MCF 10A (cell line): Measurements from ENCODE around the gene AHNAK. TPM values are rescaled to one million over a fixed set of nuclear protein-coding genes. Genes with fewer than 3 reads are reported as not detected.
A peak's percentile ranks its signal among the peaks of the same experiment; 100 is the strongest.

Experiments
- BruUV-seq: library from RNA; stranded (reverse); fragments of 400-500 nt; replicated peaks from 2 replicates; lab custom pipeline; 2021; lab: Mats Ljungman, UMichigan
- CTCF ChIA-PET: fragments of 300-600 bp; sonication (Branson Sonifier 250); formaldehyde crosslinking; extraction: SDS; loops from one replicate; lab custom pipeline; 2021; ENCODE audit warnings: antibody characterized with exemption, inconsistent platforms; lab: Yijun Ruan, JAX
- POLR2A ChIA-PET: fragments of 300-600, 350-650 bp; sonication (Branson Sonifier 250); formaldehyde crosslinking; extraction: SDS; loops from one replicate; lab custom pipeline; 2020; ENCODE audit warnings: antibody characterized with exemption, inconsistent platforms; lab: Yijun Ruan, JAX
- DNase-seq: peaks from one replicate; pipeline ENCODE4 v3.0.0-alpha.2; 2018; ENCODE audit not compliant: unreplicated experiment
- H3K27ac Mint-ChIP-seq: one replicate; pipeline ENCODE4 v1.8.0; 2022; ENCODE audit warnings: mild to moderate bottlenecking, low read depth, mixed read lengths; ENCODE audit not compliant: unreplicated experiment
- H3K27me3 Mint-ChIP-seq: one replicate; pipeline ENCODE4 v1.8.0; 2022; ENCODE audit warnings: mixed read lengths; ENCODE audit not compliant: insufficient read depth, unreplicated experiment
- H3K36me3 Mint-ChIP-seq: one replicate; pipeline ENCODE4 v1.8.0; 2022; ENCODE audit warnings: mild to moderate bottlenecking, moderate library complexity, mixed read lengths; ENCODE audit not compliant: insufficient read depth, unreplicated experiment
- H3K4me1 Mint-ChIP-seq: one replicate; pipeline ENCODE4 v1.8.0; 2022; ENCODE audit warnings: mixed read lengths; ENCODE audit not compliant: insufficient read depth, unreplicated experiment
- H3K4me3 Mint-ChIP-seq: one replicate; pipeline ENCODE4 v1.8.0; 2022; ENCODE audit warnings: mild to moderate bottlenecking, moderate library complexity, mixed read lengths; ENCODE audit not compliant: unreplicated experiment
- H3K9me3 Mint-ChIP-seq: one replicate; pipeline ENCODE4 v1.8.0; 2022; ENCODE audit warnings: mixed read lengths; ENCODE audit not compliant: unreplicated experiment
- intact Hi-C: fragments of 100-400 bp; cut with micrococcal nuclease; formaldehyde crosslinking; loops from 2 replicates; pipeline ENCODE4 v1.14.1; 2022
- total RNA-seq: library from RNA; stranded (reverse); gene quantifications from 2 replicates; pipeline ENCODE4 v1.2.3, GENCODE V29; 2022
- TF ChIP-seq, protein P1 (sequence below): fragments of 200-600 bp; IDR thresholded peaks from one replicate; pipeline ENCODE4 v1.8.0; 2022; ENCODE audit warnings: antibody characterized with exemption, mild to moderate bottlenecking; ENCODE audit not compliant: unreplicated experiment

Gene AHNAK
- total RNA-seq, 1 experiment from 2014 or later, result 429 TPM

DNA sequence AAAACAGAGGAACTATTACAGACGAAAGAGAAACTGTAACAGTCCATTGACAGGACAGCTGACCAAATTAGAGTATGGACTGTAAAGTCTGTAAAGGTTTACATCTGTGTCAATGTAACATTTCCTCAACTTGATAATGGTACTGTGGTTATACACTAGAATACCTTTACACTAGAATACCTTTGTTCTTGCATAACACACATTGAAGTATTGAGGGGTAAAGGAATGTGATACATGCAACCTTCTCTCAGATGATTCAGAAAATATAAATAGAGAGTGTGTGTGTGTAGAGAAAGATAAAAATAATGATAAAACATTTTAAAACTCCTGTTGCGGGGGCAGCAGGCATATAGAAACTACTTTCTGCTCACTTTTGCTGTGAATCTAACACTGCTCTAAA is 32.6 kb upstream of the AHNAK start:
- no TSS peak for BruUV-seq
- no peak overlapping the region for H3K27ac Mint-ChIP-seq
- CTCF ChIA-PET, result no interaction called here
- H3K27me3 Mint-ChIP-seq, result no peaks in the 10 kb centered on the region
- H3K9me3 Mint-ChIP-seq, result no peaks in the 10 kb centered on the region
- no peak for DNase-seq
- H3K4me1 Mint-ChIP-seq, result peaks cover 13% of the 10 kb centered on the region
- intact Hi-C loops, result no loop called here
- POLR2A ChIA-PET, result interaction anchor here (0.7 to 4.6 kb wide), 3 partner anchors 12 to 1696 kb away, joined by 4 to 22 read pairs (median 4); partner anchors contain the start of gene TUT1
- peaks cover 69% of the 10 kb centered on the region for H3K36me3 Mint-ChIP-seq
- H3K4me3 Mint-ChIP-seq, result no peak overlapping the region
- TF ChIP-seq, protein P1, sequence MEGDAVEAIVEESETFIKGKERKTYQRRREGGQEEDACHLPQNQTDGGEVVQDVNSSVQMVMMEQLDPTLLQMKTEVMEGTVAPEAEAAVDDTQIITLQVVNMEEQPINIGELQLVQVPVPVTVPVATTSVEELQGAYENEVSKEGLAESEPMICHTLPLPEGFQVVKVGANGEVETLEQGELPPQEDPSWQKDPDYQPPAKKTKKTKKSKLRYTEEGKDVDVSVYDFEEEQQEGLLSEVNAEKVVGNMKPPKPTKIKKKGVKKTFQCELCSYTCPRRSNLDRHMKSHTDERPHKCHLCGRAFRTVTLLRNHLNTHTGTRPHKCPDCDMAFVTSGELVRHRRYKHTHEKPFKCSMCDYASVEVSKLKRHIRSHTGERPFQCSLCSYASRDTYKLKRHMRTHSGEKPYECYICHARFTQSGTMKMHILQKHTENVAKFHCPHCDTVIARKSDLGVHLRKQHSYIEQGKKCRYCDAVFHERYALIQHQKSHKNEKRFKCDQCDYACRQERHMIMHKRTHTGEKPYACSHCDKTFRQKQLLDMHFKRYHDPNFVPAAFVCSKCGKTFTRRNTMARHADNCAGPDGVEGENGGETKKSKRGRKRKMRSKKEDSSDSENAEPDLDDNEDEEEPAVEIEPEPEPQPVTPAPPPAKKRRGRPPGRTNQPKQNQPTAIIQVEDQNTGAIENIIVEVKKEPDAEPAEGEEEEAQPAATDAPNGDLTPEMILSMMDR, result no peak

DNA sequence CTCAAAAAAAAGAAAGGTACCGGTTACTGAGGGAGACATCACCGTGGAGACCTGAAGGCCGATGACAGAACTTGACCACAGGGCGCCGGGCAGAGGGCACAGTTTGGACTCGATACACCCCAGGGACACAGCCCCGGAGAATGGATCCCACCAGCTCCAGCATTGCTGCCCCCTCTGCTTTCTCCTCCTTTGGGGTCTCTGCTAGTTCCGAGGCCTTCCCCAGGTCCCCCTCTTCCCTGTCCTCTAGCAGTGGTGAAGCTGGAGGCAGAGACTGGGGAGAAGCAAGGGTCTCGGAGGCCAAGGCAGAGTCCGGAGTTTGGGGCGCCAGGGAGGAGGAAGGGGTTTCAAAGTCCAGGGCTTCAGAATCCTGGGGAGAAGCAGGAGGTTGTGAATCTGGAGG is 31.9 kb upstream of the AHNAK start:
- H3K27ac Mint-ChIP-seq, result no peak overlapping the region
- peaks cover 68% of the 10 kb centered on the region for H3K36me3 Mint-ChIP-seq
- no peak for DNase-seq
- ChIA-PET CTCF (interaction anchor here (0.7 to 0.9 kb wide), 2 partner anchors 18 to 303 kb away, joined by 3 to 4 read pairs; no protein-coding TSS in a partner anchor), POLR2A (interaction anchor here (0.7 to 4.6 kb wide), 3 partner anchors 13 to 1697 kb away, joined by 4 to 22 read pairs (median 4); partner anchors contain the start of gene TUT1)
- TF ChIP-seq, protein P1, result no peak
- intact Hi-C loops, result no loop called here
- H3K9me3 Mint-ChIP-seq, result no peaks in the 10 kb centered on the region
- H3K4me1 Mint-ChIP-seq, result peaks cover 13% of the 10 kb centered on the region
- H3K4me3 Mint-ChIP-seq, result no peak overlapping the region
- no TSS peak for BruUV-seq
- H3K27me3 Mint-ChIP-seq, result no peaks in the 10 kb centered on the region

DNA sequence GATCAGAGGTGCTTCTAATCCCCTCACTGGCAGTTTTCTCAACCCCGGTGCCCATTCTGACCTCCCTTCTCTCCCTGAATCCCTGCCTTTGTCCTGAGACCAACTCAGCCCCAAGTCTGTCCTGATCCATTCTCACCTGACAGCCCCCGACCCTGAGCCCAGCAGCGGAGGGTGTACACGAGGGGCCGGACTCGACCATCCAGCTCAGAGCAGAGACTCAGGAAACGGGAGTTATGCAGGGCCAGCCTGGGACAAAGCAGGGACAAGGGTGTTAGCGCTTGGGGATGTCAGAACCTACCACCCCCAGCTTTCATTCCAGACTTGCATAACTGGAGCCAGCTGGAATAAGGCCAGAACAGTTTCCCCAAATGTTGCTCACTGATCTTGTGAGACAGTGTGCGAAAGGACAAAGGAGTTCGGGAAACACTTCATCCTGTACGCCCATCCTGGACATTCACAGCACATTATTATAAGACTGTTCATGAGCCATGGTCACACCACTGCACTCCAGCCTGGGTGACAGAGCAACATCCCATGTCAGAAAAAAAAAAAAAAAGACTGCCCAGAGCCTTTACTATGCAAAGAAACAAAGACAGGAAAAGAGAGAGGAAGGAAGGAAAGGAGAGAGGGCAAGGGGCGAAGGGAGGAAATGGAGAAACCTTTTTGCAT is 30.6 kb upstream of the AHNAK start:
- intact Hi-C loops, result no loop called here
- peaks cover 15% of the 10 kb centered on the region for H3K4me1 Mint-ChIP-seq
- no peaks in the 10 kb centered on the region for H3K9me3 Mint-ChIP-seq
- ChIA-PET CTCF (interaction anchor here (0.6 kb wide), 2 partner anchors 24 to 328 kb away, joined by 3 read pairs; no protein-coding TSS in a partner anchor), POLR2A (interaction anchor here (4.6 kb wide), 1 partner anchor 14 kb away, joined by 22 read pairs; the partner anchor contains the start of gene TUT1)
- no TSS peak for BruUV-seq
- peaks cover 68% of the 10 kb centered on the region for H3K36me3 Mint-ChIP-seq
- H3K27me3 Mint-ChIP-seq, result no peaks in the 10 kb centered on the region
- no peak for DNase-seq
- TF ChIP-seq, protein P1, result no peak
- no peak overlapping the region for H3K4me3 Mint-ChIP-seq
- H3K27ac Mint-ChIP-seq, result no peak overlapping the region

DNA sequence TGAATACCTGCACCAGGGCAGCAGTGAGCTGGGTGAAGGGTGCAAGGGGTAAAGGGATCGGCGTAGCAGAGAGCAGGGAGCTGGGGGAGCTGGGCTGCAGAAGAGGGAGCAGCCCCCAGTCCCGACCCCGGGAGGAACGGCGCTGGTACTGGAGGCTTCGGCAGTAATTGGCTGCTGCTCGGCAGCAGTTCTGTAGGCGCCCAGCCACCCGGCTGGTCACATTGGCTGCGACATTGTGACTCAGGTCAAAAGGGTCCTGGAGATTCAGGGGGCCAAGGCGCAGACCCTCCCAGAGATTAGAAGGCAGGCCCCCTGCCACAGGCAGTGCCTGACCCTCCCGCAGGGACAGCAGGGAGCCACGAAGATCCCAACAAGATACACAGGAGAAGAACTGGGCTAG is 29.2 kb upstream of the AHNAK start:
- H3K4me1 Mint-ChIP-seq, result peaks cover 29% of the 10 kb centered on the region
- CTCF ChIA-PET, result no interaction called here

More for the DNA sequence above, 29.2 kb upstream of the AHNAK start:
- Mint-ChIP-seq H3K36me3 (peaks cover 72% of the 10 kb centered on the region), H3K27ac (no peak overlapping the region), H3K27me3 (no peaks in the 10 kb centered on the region), H3K4me3 (peak overlapping the region; percentile 100), H3K9me3 (no peaks in the 10 kb centered on the region)
- POLR2A ChIA-PET, result interaction anchor here (1.1 to 5.4 kb wide), 6 partner anchors 9 to 265 kb away, joined by 3 to 85 read pairs (median 19); partner anchors contain the start of genes AHNAK, B3GAT3 and MTA2
- TF ChIP-seq, protein P1, result no peak
- DNase-seq, result no peak
- BruUV-seq, result no TSS peak
- intact Hi-C loops, result no loop called here
